Large intestine (tissue), 3 donors: Measurements from ENCODE around the gene LYZL1. TPM values are rescaled to one million over a fixed set of nuclear protein-coding genes. Genes with fewer than 3 reads are reported as not detected.

Experiments
- DNase-seq, 2 donors: peaks; one replicate each; pipeline versions ENCODE4 v3.0.0 to v3.0.0-alpha.2; 2013
- H3K27ac ChIP-seq: one replicate; pipeline ENCODE4 v1.5.1; 2013; ENCODE audit warnings: low read length
- H3K27me3 ChIP-seq: 2 replicates; pipeline ENCODE4 v1.6.1; 2013; ENCODE audit warnings: low read length; ENCODE audit not compliant: control insufficient read depth, insufficient read depth
- H3K36me3 ChIP-seq: 2 replicates; pipeline ENCODE4 v1.6.1; 2013; ENCODE audit warnings: low read length; ENCODE audit not compliant: control insufficient read depth, insufficient read depth
- H3K4me1 ChIP-seq: one replicate; pipeline ENCODE4 v1.6.1; 2013; ENCODE audit warnings: low read length; ENCODE audit not compliant: control insufficient read depth, insufficient read depth
- H3K4me3 ChIP-seq: one replicate; pipeline ENCODE4 v1.5.1; 2013; ENCODE audit warnings: low read length
- H3K9me3 ChIP-seq: one replicate; pipeline ENCODE4 v1.6.1; 2013; ENCODE audit warnings: mild to moderate bottlenecking, low read depth, low read length, moderate library complexity; ENCODE audit not compliant: control insufficient read depth
- WGBS: methylation state at CpG from one replicate; pipeline ENCODE4 v1.1.5; 2013; ENCODE audit warnings: low lambda C conversion rate; ENCODE audit not compliant: insufficient coverage; 5-methylcytosine and 5-hydroxymethylcytosine counted together
- polyA plus RNA-seq: library from polyadenylated mRNA; unstranded; fragments of 120-200 nt; gene quantifications from one replicate; pipeline ENCODE4 v1.2.1, GENCODE V29; 2013

The LYZL1 gene
- polyA plus RNA-seq, 1 donor = not detected

GRCh38 chr10:29249018-29249417 lies 39.9 kb upstream of the LYZL1 start:
- Histone ChIP-seq H3K4me1 (peaks cover 3% of the 10 kb centered on the region), H3K4me3 (no peak overlapping the region), H3K9me3 (no peaks in the 10 kb centered on the region), H3K27ac (no peak overlapping the region), H3K27me3 (peaks cover 11% of the 10 kb centered on the region), H3K36me3 (no peaks in the 10 kb centered on the region)
- no CpG with 5 or more reads among the region's 5 CpGs for WGBS
- no peak for DNase-seq

GRCh38 chr10:29250066-29250465 lies 38.8 kb upstream of the LYZL1 start:
- Histone ChIP-seq H3K9me3 (no peaks in the 10 kb centered on the region), H3K36me3 (no peaks in the 10 kb centered on the region), H3K4me1 (peaks cover 10% of the 10 kb centered on the region), H3K27ac (no peak overlapping the region), H3K27me3 (peaks cover 11% of the 10 kb centered on the region), H3K4me3 (no peak overlapping the region)
- DNase-seq = no peak
- no CpG with 5 or more reads among the region's 1 CpG for WGBS

- peaks cover 10% of the 10 kb centered on the region for H3K4me1 ChIP-seq
- no peak overlapping the region for H3K27ac ChIP-seq
- no CpG with 5 or more reads among the region's 18 CpGs for WGBS
- H3K9me3 ChIP-seq = no peaks in the 10 kb centered on the region
- DNase-seq = no peak
- H3K4me3 ChIP-seq = no peak overlapping the region
- peaks cover 10% of the 10 kb centered on the region for H3K27me3 ChIP-seq
- no peaks in the 10 kb centered on the region for H3K36me3 ChIP-seq
These were observed 35.8 kb upstream of the LYZL1 start for GRCh38 chr10:29252811-29253689.

GRCh38 chr10:29253690-29254029 lies 35.2 kb upstream of the LYZL1 start:
- Histone ChIP-seq H3K9me3 (no peaks in the 10 kb centered on the region), H3K4me3 (no peak overlapping the region), H3K27me3 (peaks cover 10% of the 10 kb centered on the region), H3K36me3 (no peaks in the 10 kb centered on the region), H3K4me1 (peaks cover 10% of the 10 kb centered on the region), H3K27ac (no peak overlapping the region)
- no CpG with 5 or more reads among the region's 3 CpGs for WGBS
- no peak for DNase-seq

- peak in 1 of 2 donors; percentile 33 for DNase-seq
- H3K9me3 ChIP-seq = no peaks in the 10 kb centered on the region
- no peak overlapping the region for H3K4me3 ChIP-seq
- no CpG with 5 or more reads among the region's 9 CpGs for WGBS
- H3K36me3 ChIP-seq = no peaks in the 10 kb centered on the region
- H3K27me3 ChIP-seq = peaks cover 10% of the 10 kb centered on the region
- H3K27ac ChIP-seq = no peak overlapping the region
- peaks cover 10% of the 10 kb centered on the region for H3K4me1 ChIP-seq
These were observed 34.5 kb upstream of the LYZL1 start for GRCh38 chr10:29254123-29255046.

- Histone ChIP-seq H3K4me3 (no peak overlapping the region), H3K9me3 (no peaks in the 10 kb centered on the region), H3K4me1 (peaks cover 10% of the 10 kb centered on the region), H3K27ac (no peak overlapping the region), H3K36me3 (no peaks in the 10 kb centered on the region), H3K27me3 (peaks cover 10% of the 10 kb centered on the region)
- no peak for DNase-seq
- WGBS = no CpG with 5 or more reads among the region's 3 CpGs
These were observed 33.8 kb upstream of the LYZL1 start for GRCh38 chr10:29255104-29255503.

GRCh38 chr10:29256019-29256418 lies 32.9 kb upstream of the LYZL1 start:
- Histone ChIP-seq H3K9me3 (no peaks in the 10 kb centered on the region), H3K27me3 (peaks cover 10% of the 10 kb centered on the region), H3K36me3 (no peaks in the 10 kb centered on the region), H3K27ac (no peak overlapping the region), H3K4me3 (no peak overlapping the region), H3K4me1 (peaks cover 10% of the 10 kb centered on the region)
- DNase-seq = no peak
- WGBS = 100% methylated on average over 1 of the region's 7 CpGs

GRCh38 chr10:29256586-29256985 lies 32.3 kb upstream of the LYZL1 start:
- peaks cover 10% of the 10 kb centered on the region for H3K4me1 ChIP-seq
- H3K36me3 ChIP-seq = no peaks in the 10 kb centered on the region
- peaks cover 8% of the 10 kb centered on the region for H3K27me3 ChIP-seq
- no peak overlapping the region for H3K4me3 ChIP-seq
- DNase-seq = no peak
- no peak overlapping the region for H3K27ac ChIP-seq
- no peaks in the 10 kb centered on the region for H3K9me3 ChIP-seq
- WGBS = 17% methylated on average over 1 of the region's 1 CpG

GRCh38 chr10:29257106-29257783 lies 31.6 kb upstream of the LYZL1 start:
- 40% methylated on average over 1 of the region's 11 CpGs for WGBS
- H3K27ac ChIP-seq = no peak overlapping the region
- H3K9me3 ChIP-seq = no peaks in the 10 kb centered on the region
- H3K4me1 ChIP-seq = peaks cover 10% of the 10 kb centered on the region
- peaks cover 12% of the 10 kb centered on the region for H3K27me3 ChIP-seq
- H3K4me3 ChIP-seq = no peak overlapping the region
- H3K36me3 ChIP-seq = no peaks in the 10 kb centered on the region
- DNase-seq = peak in 1 of 2 donors; percentile 11

GRCh38 chr10:29257784-29258135 lies 31.1 kb upstream of the LYZL1 start:
- no CpG with 5 or more reads among the region's 3 CpGs for WGBS
- H3K4me1 ChIP-seq = peaks cover 10% of the 10 kb centered on the region
- no peaks in the 10 kb centered on the region for H3K9me3 ChIP-seq
- no peak for DNase-seq
- H3K4me3 ChIP-seq = no peak overlapping the region
- no peaks in the 10 kb centered on the region for H3K36me3 ChIP-seq
- H3K27ac ChIP-seq = no peak overlapping the region
- H3K27me3 ChIP-seq = peaks cover 8% of the 10 kb centered on the region
